HEK293T (cell line): ENCODE measurements around the gene SH3RF3.

Experiments used
- ELF4 ChIP-seq: fragments of 450-650 bp; IDR thresholded peaks from 2 replicates; pipeline ENCODE4 v1.6.1; 2017; ENCODE audit warnings: antibody characterized with exemption
- FOXK2 ChIP-seq: fragments of 450-650 bp; IDR thresholded peaks from 2 replicates; pipeline ENCODE4 v1.6.1; 2016; ENCODE audit warnings: mild to moderate bottlenecking
- FOXM1 ChIP-seq: fragments of 450-650 bp; IDR thresholded peaks from 2 replicates; pipeline ENCODE4 v1.6.1; 2017; ENCODE audit warnings: mild to moderate bottlenecking, borderline replicate concordance
- PKNOX1 ChIP-seq: fragments of 450-650 bp; IDR thresholded peaks from 2 replicates; pipeline ENCODE4 v1.6.1; 2016
- SP1 ChIP-seq: fragments of 450-650 bp; IDR thresholded peaks from 2 replicates; pipeline ENCODE4 v1.6.1; 2017

GRCh38 chr2:109094144-109094543 lies 34.9 kb upstream of the SH3RF3 start:
- TF ChIP-seq PKNOX1 (no peak), SP1 (no peak), FOXK2 (no peak), ELF4 (no peak), FOXM1 (no peak)
